NK-92 (cell line): ENCODE measurements around the gene SH3TC1.

Experiments
- DNase-seq: peaks from one replicate; lab custom pipeline; 2025; ENCODE audit not compliant: unreplicated experiment; lab: John Stamatoyannopoulos, UW

SH3TC1 gene

DNA sequence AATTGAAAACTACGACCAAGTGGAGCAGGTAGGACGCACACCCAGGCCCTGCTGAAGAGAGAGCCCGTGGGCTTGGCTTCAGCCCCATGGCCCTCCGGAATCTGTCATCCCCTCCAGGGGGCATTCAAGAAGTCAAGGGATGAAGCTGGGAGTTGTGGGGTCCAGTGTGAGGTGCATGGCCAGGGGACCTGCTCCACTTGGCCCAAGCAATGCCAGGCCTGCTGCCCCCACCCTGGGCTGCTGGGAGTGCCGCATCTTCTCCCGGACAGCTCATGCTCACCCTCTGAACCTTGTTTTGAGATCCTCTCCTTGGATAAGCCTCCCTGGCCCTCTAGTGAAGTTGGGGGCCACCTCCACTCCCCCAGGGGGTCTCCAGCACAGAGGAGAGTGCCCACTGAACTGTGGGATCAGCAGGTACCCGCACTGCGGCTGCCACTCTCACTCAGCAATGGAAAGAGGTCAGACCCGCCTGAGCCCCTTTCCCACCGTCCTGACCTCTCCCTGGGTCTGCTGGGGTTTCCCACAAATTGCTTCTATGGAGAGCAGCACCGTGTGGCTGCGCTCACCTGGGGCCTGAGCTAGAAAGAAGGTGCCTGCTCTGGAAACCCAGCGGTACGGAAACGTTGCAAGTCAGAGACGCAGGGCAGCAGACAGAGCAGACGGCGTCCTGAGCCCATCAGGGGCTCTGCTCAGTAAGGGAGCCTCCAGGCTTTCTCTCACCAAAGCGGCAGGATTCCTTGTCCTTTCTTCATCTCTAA lies 35.5 kb upstream of the SH3TC1 start:
- DNase-seq = no peak

DNA sequence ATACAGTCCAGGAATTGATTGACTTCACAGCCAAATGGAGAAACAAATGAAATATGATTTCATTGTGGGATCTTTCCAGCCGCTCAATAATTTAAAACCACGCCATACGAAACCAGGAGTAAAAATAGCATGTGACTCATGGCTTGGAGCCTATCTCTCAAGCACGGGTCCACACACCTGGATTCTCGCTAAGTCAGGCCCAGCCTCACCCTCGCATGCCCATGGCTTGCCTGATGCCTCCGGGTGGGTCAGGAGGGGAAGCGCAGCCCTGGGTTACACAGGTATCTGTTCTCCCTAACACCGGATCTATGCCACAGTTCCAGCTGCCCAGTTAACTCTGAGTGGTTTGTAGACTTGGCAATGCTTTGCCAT lies 34.9 kb upstream of the SH3TC1 start:
- DNase-seq = no peak

DNA sequence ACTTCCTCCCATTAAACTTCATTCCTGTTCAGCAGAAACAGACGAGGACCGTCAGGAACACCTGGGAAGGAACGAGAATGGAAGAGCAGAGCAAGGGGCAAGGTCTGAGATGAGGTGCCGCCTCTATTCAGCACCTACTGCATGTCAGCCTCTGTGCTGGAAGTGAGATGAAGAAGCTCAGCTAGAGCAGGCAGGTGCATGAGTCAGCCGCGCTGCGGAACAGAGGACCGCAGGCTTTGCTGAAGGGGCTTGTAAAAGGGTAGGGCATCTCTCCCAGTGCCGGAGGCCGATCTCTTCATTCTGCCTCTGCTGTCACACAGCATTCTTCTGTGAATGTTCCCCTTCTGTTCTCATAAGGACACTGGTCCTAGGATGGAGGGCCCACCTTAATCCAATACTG lies 34.4 kb upstream of the SH3TC1 start:
- no peak for DNase-seq

DNA sequence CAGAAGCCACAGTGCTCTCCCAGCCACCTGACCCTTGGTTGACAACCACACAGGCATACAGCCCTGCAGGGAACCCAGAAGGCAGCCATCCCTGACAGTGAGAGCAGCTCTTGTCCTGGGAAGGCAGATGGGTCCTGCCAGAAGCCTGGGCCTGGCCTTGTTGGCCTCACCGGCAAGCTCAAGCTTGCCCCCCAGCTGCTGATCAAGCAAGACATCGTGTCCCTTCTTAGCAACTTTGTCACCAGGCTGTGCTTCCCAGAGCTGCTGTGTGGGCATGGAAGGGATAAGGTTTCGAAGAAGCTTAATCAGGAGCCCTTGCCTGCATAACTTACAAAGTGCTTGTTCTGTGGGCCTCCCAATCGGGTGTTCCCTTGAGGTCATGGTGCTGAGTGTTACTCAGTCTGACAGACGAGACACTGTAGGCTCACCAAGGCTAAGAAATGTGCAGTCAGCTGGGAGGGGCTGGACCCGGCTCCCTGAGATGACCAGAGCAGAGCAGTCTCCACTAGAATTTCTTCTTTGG lies 33.7 kb upstream of the SH3TC1 start:
- DNase-seq = no peak

DNA sequence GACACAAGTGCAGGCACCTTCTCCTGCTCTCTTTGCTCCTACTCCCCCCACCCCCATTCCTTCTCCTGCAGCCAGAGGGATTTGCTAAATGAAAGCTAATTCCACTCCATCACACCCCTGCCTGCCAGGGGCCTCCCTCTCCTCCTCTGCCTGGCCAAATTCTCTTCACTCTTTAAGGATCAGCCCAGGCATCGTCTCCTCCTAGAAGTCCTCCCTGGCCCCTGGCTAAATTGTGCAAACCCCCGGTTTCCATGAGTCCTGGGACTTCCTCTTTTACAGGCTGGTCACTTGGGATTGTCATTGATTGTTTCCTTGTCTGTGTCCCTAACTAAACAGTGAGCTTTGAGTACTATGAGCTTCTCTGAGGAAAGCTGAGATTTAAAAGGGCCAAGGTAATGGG lies 31.8 kb upstream of the SH3TC1 start:
- no peak for DNase-seq

GRCh38 chr4:8167815-8168214 lies 31.3 kb upstream of the SH3TC1 start:
- DNase-seq = no peak

- no peak for DNase-seq
Measured at GRCh38 chr4:8168232-8168631, 30.9 kb upstream of the SH3TC1 start.

- DNase-seq = no peak
Measured at GRCh38 chr4:8168832-8169598, 30.1 kb upstream of the SH3TC1 start.

- DNase-seq = no peak
Measured at GRCh38 chr4:8169763-8170162, 29.3 kb upstream of the SH3TC1 start.

GRCh38 chr4:8170341-8170740 lies 28.7 kb upstream of the SH3TC1 start:
- no peak for DNase-seq

DNA sequence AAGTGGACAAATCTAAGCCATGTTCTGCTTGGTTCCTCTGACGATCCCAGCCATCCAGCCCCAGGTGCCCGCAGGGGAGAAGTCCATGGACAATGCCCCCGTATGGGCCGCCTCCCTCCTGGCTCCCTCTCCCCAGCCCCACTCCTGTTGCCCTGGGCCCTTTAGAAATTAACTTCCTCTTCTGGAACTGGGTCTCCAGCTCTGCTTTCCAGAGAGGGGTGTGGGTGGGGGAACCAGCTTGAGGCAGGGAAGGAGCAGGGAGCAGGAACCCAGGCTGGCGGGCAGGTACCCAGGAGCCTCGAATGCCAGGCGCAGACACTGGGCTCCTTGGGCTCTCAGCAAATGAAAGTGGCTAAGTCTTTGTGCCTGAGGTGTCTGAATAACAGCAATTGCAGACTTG lies 27.8 kb upstream of the SH3TC1 start:
- DNase-seq = no peak

DNA sequence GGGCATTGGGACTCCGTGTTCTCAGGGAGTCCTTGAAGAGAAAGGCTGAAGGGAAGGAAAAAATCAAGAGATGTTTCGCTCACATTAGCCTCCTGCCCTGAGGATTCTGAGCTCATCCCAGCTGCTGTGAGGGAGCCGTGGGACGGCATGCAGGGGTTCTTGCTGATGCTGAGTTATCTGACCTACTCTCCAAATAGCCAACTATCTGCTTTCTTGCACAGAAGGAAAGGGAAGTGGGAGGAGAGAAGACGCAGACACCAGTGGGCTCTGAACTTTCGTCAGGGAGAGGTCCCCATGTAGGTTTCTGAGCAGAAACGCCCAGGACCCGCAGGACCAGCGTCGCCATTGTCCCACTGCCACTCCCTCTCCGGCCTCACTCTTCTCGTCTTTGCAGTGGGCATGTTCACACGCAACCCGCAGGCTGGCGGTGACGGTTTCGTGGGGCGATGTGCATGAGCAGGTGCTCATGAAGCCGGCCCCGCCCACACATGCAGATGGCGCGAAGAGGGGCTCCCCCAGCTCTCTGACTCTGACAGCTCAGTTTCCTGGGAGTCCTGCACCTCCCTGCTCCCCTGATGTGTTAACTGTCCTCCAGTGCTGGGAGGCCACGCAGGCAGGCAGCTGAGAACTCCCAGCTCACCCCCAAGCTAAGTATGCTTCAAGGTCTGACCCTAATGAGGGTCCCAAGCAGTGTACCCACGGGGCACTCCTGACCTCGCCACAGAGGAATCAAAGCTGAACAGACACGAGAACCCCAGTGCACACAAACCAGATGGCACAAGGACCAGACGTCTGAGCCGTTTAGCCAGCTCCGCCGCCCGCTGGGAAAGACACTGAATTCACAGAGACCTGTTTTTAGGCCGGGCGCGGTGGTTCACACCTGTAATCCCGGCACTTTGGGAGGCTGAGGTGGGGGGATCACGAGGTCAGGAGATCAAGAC lies 26.8 kb upstream of the SH3TC1 start:
- DNase-seq = no peak

DNA sequence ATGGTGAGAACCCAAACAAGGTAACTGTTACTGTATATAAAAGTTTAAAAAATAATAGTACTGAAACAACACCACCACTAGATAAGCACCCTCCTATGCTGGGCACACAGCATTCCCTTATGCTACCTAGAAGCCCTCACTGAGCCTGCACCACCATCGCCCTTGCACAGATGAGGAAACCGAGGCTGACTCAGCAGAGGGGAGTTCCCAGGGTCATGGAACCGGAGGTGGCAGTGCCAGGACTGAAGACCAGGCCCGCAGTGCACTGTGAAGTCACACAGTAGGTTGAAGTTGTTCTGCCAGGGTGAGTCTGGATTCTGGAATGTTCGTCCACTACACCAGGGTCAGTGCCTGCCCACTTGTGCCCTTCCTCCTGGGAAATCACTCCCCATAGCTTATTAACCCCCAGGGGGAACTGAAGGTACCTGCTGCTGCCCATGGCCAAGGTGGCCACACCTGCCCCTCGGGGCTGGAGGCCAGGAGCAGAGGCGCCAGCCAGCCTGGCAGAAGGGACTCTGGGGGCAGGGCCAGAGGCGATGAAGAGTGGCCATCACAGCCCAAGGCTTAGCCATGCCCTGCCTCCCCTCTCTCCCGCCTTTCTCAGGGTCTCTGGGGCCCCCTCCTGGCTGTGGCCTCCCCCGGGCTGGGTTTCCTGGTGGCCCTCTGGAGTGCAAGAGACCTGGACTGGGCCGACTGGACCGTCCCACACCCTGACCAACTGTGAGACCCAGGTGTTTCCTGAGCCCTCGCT lies 25.4 kb upstream of the SH3TC1 start:
- DNase-seq = no peak

DNA sequence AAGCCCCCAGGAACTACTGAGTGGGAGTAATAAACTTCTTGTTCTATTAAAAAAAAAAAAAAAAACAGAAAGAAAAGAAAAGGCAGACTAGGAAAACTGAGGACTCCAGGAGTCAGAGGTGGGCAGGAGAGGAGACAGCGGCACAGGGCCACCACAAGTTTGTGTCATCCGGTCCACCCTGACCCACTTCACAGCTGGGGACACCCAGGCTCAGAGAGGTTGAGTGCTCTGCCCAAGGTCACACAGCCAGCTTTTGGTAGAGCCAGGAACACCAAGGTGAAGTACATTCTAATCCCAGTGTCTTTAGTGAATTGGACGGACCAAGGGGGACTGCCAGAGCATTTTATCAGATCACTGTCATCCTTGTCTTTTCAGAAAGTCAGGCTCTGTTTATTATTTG lies 24.1 kb upstream of the SH3TC1 start:
- no peak for DNase-seq

DNA sequence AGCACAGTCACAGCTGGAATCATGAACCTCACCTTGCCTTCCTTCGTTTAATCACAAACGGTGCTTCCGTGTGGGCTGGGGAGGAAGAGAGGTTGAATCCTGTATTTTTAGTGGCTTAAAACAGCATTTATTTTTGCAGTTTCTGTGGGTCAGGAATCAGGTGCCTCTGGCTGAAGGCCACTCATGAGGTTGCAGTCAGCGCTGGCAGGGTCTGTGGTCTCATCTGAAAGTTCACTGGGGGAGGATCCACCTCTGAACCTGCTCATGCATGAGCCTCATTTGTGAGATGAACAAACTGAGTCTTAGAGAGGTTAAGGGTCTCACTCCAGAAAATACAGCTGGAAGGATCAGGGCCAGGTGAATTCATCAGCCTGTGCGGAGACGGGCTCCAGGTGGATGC lies 23.4 kb upstream of the SH3TC1 start:
- no peak for DNase-seq

GRCh38 chr4:8176547-8177399 lies 22.3 kb upstream of the SH3TC1 start:
- no peak for DNase-seq

DNA sequence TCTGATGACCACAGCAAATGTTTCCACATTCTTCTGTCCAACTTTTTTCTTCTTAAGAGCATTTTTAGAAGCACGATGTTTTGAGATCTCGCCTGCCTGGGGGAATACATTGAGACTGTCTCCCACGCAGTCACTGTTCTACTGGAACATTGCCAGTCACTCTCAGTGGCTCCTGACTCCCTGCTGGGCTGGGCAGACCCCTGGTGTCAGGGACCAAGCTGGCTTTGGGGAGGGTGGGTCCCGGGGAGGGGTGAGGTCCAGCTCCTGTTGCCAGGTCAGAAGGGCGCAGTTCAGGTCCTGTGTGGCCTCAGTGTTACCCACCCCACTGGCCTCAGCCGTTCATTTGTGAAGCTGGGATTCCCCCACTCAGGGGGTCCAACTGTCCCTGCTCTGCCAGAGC lies 21.5 kb upstream of the SH3TC1 start:
- no peak for DNase-seq

GRCh38 chr4:8177956-8178355 lies 21.1 kb upstream of the SH3TC1 start:
- DNase-seq = no peak

DNA sequence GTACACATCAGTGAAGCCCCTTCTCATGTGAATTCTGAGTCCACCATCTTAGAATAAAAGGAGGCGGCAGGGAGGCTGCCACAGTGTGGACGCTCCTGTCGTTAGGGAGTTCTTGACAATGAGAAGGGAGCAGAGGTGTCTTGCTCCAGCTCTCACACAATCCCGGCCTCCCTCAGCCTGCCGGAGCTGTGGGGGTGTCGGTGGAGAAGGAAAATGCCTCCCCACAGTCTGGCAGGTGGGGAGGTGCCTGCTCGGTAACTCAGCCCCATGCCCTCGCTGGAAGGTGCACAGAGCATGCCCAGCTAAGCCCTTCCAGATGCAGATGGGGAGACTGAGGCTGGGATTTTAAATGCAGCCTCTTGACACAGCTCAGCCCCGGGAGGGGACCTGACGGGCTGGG lies 20.0 kb upstream of the SH3TC1 start:
- DNase-seq = no peak

DNA sequence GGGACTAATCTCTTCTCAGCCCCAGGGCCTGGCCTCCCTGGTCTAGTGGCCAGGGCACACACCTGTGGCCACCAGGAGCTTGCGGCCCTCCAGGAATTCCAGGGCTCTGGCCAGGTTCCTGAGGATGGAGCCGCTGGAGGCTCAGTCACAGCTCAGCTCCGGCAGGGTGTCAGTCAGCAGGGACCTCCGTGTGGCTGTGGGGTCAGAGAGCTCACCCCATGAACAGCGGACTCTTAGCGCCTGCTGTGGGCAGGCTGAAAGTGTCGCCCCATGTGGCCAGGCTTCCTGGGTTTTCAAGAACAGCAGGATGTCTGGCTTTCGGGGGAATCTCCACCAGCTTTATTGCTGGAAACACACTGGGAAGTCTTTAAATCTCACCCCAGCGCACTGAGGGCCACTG lies 19.3 kb upstream of the SH3TC1 start:
- no peak for DNase-seq
